SK-MEL-5 (cell line): ENCODE data around the gene VAT1. TPM values are rescaled to one million over a fixed set of nuclear protein-coding genes. Genes with fewer than 3 reads are reported as not detected.
"Not testable (repeated sequence)": the region's sequence is repeated elsewhere in the genome, so short reads cannot be mapped to it uniquely, and the experiment has no call there.

Source experiments
- DNase-seq: peaks from one replicate; pipeline ENCODE4 v3.0.0-alpha.2; 2016; ENCODE audit warnings: low read depth, low spot score
- in situ Hi-C: cut with HindIII; loops from 2 replicates; pipeline ENCODE4 v1.10.0; 2016; ENCODE audit warnings: low sequenced_read_pairs, high pct_unique_total_duplicates, low pct_unique_long_range_greater_than_20kb
- total RNA-seq: library from RNA; depleted of rRNA; stranded (reverse); fragments of >200 nt; shearing (Covaris generic); gene quantifications from 2 replicates; pipeline ENCODE4 v1.2.3, GENCODE V29; 2014; rRNA removed

Gene VAT1
- total RNA-seq, 1 experiment from 2014 or later, result 315 TPM

DNA sequence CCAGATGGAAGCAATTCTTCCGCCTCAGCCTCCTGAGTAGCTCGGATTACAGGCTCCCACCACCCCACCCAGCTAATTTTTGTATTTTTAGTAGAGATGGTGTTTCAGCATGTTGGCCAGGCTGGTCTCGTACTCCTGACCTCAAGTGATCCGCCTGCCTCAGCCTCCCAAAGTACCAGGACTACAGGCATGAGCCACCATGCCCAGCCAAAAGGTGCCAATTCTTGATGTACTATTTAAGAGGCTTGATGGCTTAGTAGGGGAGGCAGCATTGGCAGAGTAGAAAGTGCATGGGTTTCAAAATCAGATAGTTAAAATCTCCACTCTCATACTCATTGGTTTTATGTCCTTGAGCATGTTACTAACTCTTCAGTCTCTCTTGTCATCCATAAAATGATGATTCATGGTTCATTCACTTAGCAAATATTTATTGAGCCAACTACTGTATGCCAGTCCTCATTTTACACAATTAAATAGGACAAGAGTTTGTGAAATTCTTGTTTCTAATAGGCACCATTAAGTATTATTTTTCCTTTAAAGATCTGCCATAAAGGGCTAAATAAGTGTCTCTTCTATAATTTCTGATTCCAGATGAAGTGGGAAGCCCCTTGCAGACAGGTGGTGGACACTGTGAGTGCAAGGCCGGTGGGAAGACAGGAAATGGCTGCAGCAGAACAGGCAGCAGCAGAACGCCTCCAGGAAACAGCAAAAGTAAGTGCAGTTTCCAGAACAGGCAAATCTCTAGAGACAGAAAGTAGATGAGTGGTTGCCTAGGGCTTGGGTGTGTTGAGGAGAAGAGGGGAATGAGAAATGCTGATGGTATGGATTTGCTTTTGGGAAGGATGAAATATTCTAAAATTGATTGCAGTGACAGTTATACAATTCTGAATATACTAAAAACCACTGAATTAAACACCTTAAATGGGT is 32.2 kb downstream of the VAT1 start:
- DNase-seq, result no peak
- in situ Hi-C loops, result no loop called here

DNA sequence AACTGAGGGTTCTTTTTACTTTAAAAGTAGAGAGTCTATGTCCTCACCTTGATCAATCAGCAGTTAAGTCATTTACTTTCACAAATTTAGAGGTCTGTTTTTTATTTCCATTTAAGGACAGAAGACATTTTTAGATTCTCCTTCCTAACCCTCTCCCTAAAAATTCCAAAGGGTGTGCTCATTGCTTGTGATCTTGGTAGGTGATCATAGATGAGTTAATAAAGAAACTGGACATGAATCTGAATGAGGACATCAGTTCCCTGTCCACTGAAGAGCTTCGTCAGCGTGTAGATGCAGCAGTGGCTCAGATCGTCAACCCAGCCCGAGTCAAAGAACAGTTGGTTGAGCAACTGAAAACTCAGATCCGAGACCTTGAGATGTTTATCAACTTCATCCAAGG is 33.0 kb downstream of the VAT1 start:
- DNase-seq, result no peak
- in situ Hi-C loops, result no loop called here

DNA sequence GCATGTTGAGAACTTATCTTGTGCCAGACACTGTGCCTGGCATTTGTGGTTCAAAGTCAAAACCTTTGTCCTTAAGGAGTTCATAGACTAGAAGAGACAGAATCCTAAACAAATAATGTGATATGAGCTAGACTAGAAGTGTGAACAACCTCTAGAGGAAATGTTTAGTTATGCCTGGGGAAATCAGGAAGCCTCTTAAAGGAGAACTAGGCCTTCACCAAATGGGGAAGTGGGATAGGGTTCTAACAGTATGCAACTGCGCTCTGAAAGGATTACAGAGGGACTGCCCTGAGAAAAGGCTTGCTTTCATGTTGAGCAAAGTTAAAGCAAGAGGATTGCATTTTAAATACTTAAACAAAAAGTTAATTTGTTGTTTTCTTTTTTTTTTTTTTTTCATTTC is 37.0 kb downstream of the VAT1 start:
- in situ Hi-C loops, result no loop called here
- no peak for DNase-seq

DNA sequence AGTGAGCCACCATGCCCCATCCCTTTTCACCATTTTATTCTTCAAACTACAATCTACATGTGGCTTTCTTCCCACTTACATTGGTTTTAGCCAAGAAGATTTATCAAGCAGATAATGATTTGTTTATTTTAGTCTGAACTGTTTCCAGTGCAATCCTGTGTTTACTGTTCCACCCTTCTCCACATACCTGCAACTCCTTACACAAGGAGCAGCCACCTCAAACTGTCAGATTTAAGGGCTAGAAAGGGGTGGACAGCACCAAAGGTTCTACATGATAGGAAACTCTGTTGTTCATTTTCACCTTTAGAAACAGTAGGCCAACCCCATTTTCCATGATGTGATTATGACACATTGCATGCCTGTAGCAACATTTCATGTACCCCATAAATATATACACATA is 39.9 kb downstream of the VAT1 start:
- DNase-seq, result no peak
- in situ Hi-C loops, result no loop called here

DNA sequence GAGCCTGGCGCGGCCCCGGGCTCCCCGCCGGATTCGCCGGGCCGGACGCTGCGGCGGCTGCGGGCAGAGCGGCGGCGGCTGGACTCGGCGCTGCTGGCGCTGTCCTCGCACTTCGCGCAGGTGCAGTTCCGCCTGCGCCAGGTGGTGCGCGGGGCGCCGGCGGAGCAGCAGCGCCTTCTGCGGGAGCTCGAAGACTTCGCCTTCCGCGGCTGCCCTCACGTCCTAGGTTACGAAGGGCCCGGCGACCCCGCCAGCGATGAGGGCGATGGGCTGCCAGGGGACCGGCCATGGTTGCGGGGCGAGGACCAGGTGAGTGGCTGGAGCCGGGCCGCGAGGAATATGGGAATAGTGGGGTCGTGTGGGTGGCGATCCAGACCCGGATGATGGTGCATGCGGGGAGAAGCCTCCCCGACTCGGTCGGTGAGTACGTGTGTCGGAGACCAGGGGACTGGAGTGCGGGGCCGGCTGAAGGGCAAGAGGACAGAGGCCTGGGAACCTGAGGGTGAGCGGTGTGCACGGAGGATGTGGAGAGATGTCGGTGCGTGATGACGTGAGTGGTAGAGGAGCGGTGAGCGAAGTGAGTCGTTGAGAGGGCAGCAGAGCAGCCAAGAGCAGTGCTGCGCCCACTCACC is 41.3 kb downstream of the VAT1 start:
- DNase-seq, result peak; percentile 57
- in situ Hi-C loops, result no loop called here

DNA sequence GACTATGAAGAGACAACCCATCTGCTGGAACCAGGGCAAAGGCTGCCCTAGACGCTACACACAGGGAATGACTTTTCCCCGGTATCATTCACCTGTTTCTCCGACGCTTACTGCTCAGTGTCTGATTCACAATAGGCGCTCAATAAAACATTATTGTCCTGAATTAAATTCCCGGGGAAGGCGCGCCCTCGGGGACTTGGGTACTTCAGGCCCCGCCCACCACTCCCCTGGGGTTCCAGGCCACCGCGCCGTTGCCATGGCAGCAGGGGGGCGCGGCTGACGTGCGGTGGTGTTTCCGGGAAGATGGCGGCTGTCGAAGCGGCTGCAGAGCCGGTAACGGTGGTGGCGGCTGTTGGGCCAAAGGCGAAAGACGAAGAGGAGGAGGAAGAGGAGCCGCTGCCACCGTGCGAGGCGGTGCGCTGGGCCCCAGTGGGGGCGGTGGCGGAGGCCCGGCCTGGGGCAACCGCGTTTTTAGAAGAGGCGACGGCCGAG is 41.9 kb downstream of the VAT1 start, which contains the start of gene RUNDC1:
TSS of gene RUNDC1 (plus strand) at position 292 of the 492 bp plus-strand sequence. CDS start at position 304, 12 bp downstream.
- in situ Hi-C loops, result no loop called here
- DNase-seq, result peak; percentile 81

DNA sequence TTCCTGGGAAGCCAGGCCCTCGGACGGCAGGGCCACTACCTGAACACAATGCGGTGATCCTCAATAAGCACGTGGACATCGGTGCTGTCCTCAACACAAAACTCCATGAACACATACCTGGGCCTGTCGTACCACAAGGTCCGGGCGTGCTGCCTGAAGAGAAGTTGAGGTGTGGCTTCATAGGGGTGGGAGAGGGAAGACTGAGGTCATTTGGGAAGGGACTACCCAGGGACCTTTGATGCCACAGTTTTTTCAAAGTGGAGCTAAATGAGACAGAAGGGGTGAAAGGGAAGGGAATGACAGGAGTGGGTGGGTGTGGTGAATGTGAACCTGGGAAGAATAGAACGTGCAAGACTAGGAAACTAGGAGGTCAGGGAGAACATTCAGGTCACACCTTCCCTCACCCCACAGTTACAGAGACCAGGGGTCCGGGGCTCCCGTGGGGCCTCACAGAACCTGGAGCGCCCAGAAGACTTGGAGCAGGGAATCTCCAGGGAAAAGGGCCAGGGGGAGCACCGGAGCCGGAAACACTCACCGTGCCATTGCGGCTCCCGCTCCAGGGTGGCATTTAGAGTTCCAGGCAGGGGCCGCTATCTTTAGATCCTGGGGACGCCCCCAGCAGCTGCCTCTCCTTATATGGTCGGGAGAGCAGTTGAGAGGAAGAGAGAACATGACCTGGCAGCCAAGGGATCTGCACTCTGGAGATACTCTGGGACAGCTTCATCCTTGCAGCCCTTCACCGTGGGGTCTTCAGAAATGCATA is 42.5 kb downstream of the VAT1 start, which contains the start of gene PTGES3L:
TSS of gene PTGES3L (minus strand) at position 570 of the 763 bp plus-strand sequence. CDS start at position 543, 27 bp downstream.
- peak; percentile 34 for DNase-seq

DNA sequence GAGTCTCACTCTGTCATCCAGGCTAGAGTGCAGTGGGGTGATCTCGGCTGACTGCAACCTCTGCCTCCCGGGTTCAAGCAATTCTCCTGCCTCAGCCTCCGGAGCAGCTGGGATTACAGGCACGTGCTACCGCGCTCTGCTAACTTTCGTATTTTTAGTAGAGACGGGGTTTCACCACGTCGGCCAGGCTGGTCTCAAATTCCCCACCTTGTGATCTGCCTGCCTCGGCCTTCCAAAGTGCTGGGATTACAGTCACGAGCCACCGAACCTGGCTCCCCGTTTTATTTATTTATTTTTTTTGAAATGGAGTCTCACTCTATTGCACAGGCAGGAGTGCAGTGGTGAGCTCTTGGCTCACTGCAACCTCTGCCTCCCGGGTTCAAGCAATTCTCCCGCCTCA is 46.5 kb downstream of the VAT1 start:
- DNase-seq, in situ Hi-C loops: not testable (repeated sequence)

More for the DNA sequence above, 42.5 kb downstream of the VAT1 start, which contains the start of gene PTGES3L:
- in situ Hi-C loops, result no loop called here

DNA sequence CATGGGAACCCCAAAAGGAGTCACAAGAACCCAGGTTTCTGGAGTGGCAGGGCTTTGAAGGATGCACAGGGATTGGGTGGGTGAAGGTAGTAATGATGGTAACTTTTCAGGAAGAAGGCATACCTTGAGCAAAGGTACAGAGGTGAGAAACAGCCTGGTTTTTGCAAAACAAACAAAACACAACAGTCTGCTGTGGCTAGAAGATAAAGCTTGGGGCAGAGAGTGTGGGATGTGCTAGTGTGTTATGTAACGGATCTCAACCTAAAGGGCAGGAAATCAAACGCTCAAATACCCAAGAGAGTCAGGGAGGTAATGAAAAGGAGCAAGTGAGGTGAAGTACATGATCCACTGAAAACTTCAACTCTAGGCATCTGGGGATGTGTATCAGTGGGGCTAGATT is 46.9 kb downstream of the VAT1 start:
- in situ Hi-C loops, result no loop called here
- no peak for DNase-seq

DNA sequence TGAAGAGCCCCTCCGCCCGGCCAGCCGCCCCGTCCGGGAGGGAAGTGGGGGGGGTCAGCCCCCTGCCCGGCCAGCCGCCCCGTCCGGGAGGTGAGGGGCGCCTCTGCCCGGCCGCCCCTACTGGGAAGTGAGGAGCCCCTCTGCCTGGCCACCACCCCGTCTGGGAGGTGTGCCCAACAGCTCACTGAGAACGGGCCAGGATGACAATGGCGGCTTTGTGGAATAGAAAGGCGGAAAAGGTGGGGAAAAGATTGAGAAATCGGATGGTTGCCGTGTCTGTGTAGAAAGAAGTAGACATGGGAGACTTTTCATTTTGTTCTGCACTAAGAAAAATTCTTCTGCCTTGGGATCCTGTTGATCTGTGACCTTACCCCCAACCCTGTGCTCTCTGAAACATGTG is 48.9 kb downstream of the VAT1 start:
- in situ Hi-C loops, DNase-seq: not testable (repeated sequence)

DNA sequence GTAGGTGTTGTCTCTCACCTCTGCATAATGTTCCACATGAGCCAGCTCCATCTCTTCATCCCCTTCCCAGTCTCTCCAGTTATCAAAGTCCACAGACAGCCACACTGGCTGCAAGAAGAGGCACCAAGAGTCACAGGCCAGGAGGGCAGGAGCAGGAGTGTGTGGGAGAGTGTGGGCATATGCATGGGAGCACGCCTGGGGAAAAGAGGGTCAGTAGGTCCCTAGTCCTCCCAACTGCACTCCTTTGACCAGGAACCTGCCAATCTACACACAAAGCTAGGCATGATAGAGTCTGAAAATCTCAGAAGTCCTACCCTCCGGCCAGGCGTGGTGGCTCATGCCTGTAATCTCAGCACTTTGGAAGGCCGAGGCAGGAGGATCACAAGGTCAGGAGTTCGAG is 50.6 kb downstream of the VAT1 start:
- no peak for DNase-seq
- in situ Hi-C loops, result no loop called here

DNA sequence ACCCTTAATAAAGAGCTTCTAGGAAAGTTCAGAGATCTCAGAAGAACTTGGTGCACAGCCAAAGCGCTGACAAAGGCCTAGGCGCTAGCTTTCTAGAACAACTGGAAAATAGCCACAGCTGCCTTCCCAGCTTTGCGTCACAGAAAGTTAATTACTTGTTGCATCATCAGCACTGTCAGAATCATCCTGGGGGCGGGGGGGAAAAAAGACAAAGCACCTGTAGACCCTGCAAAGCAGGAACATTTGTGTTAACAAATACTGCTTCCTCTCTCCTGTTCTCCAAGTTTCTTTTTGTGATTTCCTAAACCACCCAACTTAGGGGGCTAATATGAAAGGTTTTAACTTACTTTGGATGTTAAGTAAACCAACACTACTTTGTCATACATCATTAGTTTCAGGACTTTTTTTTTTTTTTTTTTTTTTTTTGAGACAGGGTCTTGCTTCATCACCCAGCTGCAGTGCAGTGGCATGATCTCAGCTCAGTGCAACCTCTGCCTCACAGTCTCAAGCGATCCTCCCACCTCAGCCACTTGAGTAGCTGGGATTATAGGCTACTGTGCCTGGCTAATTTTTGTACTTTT is 53.1 kb downstream of the VAT1 start:
- no peak for DNase-seq
- in situ Hi-C loops, result no loop called here

DNA sequence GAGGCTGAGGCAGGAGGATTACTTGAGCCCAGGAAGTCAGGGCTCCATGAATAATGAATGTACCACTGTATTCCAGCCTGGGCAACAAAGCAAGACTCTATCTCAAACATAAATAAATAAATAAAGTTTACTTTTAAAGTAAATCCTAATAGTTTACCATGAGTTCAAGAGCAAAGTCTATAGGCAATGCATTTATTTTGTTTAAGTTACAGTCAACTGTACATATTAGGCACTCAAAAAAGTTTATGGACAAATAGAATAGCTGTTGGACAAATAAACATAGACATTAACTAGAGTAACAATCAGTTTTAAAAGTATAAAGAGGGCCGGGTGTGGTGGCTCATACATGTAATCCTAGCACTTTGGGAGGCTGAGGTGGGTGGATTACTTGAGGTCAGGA is 54.3 kb downstream of the VAT1 start:
- no peak for DNase-seq
- in situ Hi-C loops, result no loop called here

Other genes starting within 250 kb of the VAT1 start
- gene VPS25, start 248.9 kb downstream of the VAT1 start, total RNA-seq, result 125 and 127 TPM in 2 replicates
- gene WNK4, start 241.8 kb downstream of the VAT1 start, total RNA-seq, result 0.21 and 0.53 TPM in 2 replicates
- 123 and 145 TPM in 2 replicates for gene COA3, start 223.7 kb downstream of the VAT1 start, total RNA-seq
- 0.05 and 0.37 TPM in 2 replicates for gene CNTD1, start 223.5 kb downstream of the VAT1 start, total RNA-seq
- 149 and 159 TPM in 2 replicates for gene BECN1, start 198.1 kb downstream of the VAT1 start, total RNA-seq
- 139 and 154 TPM in 2 replicates for gene PSME3, start 189.0 kb downstream of the VAT1 start, total RNA-seq
- 0.26 and 0.69 TPM in 2 replicates for gene AOC2, start 177.8 kb downstream of the VAT1 start, total RNA-seq
- gene AOC3, start 171.2 kb downstream of the VAT1 start, total RNA-seq, result 0.26 TPM in 1 of 2 replicates, not detected in the other
- gene G6PC1, start 121.6 kb downstream of the VAT1 start, total RNA-seq, result not detected in 2 replicates
- gene AARSD1, start 57.9 kb downstream of the VAT1 start, total RNA-seq, result 24.3 and 26.7 TPM in 2 replicates
- gene PTGES3L, start 42.3 kb downstream of the VAT1 start, total RNA-seq, result 0.42 TPM in 1 of 2 replicates, not detected in the other
- 6.2 and 7.2 TPM in 2 replicates for gene RUNDC1, start 41.8 kb downstream of the VAT1 start, total RNA-seq
- gene RPL27, start 24.0 kb downstream of the VAT1 start, total RNA-seq, result 2,384 and 3,000 TPM in 2 replicates
- 55.8 and 63.1 TPM in 2 replicates for gene IFI35, start 15.6 kb downstream of the VAT1 start, total RNA-seq
- not detected in 2 replicates for gene RND2, start 2.8 kb upstream of the VAT1 start, total RNA-seq
- gene BRCA1, start 103.0 kb upstream of the VAT1 start, total RNA-seq, result 45.9 and 51.5 TPM in 2 replicates
- 88.6 and 95.0 TPM in 2 replicates for gene NBR1, start 148.8 kb upstream of the VAT1 start, total RNA-seq
- 1.2 and 1.3 TPM in 2 replicates for gene TMEM106A, start 189.5 kb upstream of the VAT1 start, total RNA-seq
- gene CCDC200, start 206.2 kb upstream of the VAT1 start, total RNA-seq, result not detected in 2 replicates
- gene RNU2-1, start 211.6 kb upstream of the VAT1 start, total RNA-seq, result not detected in 2 replicates